Neuronal stem cell (in vitro differentiated cells): ENCODE results near the gene ZNF618.

Experiments used
- DNase-seq: peaks from one replicate; pipeline ENCODE4 v3.0.0-alpha.2; 2013; ENCODE audit warnings: low spot score
- H2AFZ ChIP-seq: one replicate; pipeline ENCODE4 v1.6.1; 2013; ENCODE audit warnings: mild to moderate bottlenecking, low read length, inconsistent platforms
- H2AK5ac ChIP-seq: 2 replicates; pipeline ENCODE4 v1.6.1; 2013; ENCODE audit warnings: low read depth, mild to moderate bottlenecking, inconsistent platforms, low read length, moderate library complexity, mixed read lengths
- H2BK120ac ChIP-seq: 2 replicates; pipeline ENCODE4 v1.6.1; 2013; ENCODE audit warnings: low read depth, mild to moderate bottlenecking, inconsistent platforms, low read length, moderate library complexity, mixed read lengths
- H2BK12ac ChIP-seq: one replicate; pipeline ENCODE4 v1.6.1; 2013; ENCODE audit warnings: low read length, inconsistent platforms
- H2BK15ac ChIP-seq: 2 replicates; pipeline ENCODE4 v1.6.1; 2013; ENCODE audit warnings: mild to moderate bottlenecking, low read length, inconsistent platforms, mixed read lengths
- H2BK5ac ChIP-seq: one replicate; pipeline ENCODE4 v1.6.1; 2013; ENCODE audit warnings: inconsistent platforms, mild to moderate bottlenecking, low read length, moderate library complexity
- H3K14ac ChIP-seq: one replicate; pipeline ENCODE4 v1.6.1; 2013; ENCODE audit warnings: low read length, inconsistent platforms
- H3K18ac ChIP-seq: 2 replicates; pipeline ENCODE4 v1.6.1; 2013; ENCODE audit warnings: low read length, inconsistent platforms
- H3K23ac ChIP-seq: 2 replicates; pipeline ENCODE4 v1.6.1; 2013; ENCODE audit warnings: low read depth, mild to moderate bottlenecking, mixed read lengths, low read length, inconsistent platforms; ENCODE audit not compliant: poor library complexity
- H3K27ac ChIP-seq: replicated peaks from 3 replicates; pipeline ENCODE4 v1.5.1; 2013; ENCODE audit warnings: low read length, inconsistent platforms
- H3K27me3 ChIP-seq, 3 experiments: 2 replicates each; pipeline ENCODE4 v1.6.1; 2013; ENCODE audit warnings: low read length in 3 of 3, mild to moderate bottlenecking in 2 of 3, inconsistent platforms in 1 of 3, low read depth in 1 of 3, mixed read lengths in 1 of 3, moderate library complexity in 1 of 3; ENCODE audit not compliant: control insufficient read depth in 3 of 3, insufficient read depth in 3 of 3
- H3K36me3 ChIP-seq, 2 donors: replicated peaks in 1 of 2; 2 replicates each; pipeline ENCODE4 v1.6.1; 2013; ENCODE audit warnings: low read length in 2 of 2; ENCODE audit not compliant: control insufficient read depth in 2 of 2, insufficient read depth in 2 of 2
- H3K4ac ChIP-seq: 2 replicates; pipeline ENCODE4 v1.6.1; 2013; ENCODE audit warnings: inconsistent platforms, mild to moderate bottlenecking, low read length, moderate library complexity
- H3K4me1 ChIP-seq, 2 donors: 1 replicate in 1 of 2; 2 replicates in 1 of 2; pipeline ENCODE4 v1.6.1; 2013; ENCODE audit warnings: low read length in 2 of 2, low read depth in 1 of 2; ENCODE audit not compliant: control insufficient read depth in 2 of 2, insufficient read depth in 1 of 2
- H3K4me2 ChIP-seq: one replicate; pipeline ENCODE4 v1.6.1; 2013; ENCODE audit warnings: mild to moderate bottlenecking, low read length, inconsistent platforms; ENCODE audit not compliant: insufficient read depth, poor library complexity, severe bottlenecking
- H3K4me3 ChIP-seq, 2 donors: 2 replicates each; pipeline ENCODE4 v1.5.1; 2013; ENCODE audit warnings: low read length in 2 of 2, mild to moderate bottlenecking in 2 of 2, inconsistent platforms in 1 of 2, moderate library complexity in 1 of 2
- H3K79me1 ChIP-seq: one replicate; pipeline ENCODE4 v1.6.1; 2013; ENCODE audit warnings: low read depth, mild to moderate bottlenecking, inconsistent platforms, low read length, moderate library complexity
- H3K9ac ChIP-seq: one replicate; pipeline ENCODE4 v1.6.1; 2013; ENCODE audit warnings: mild to moderate bottlenecking, low read depth, low read length, inconsistent platforms; ENCODE audit not compliant: poor library complexity
- H3K9me3 ChIP-seq, 2 donors: replicated peaks in 1 of 2; 2 replicates each; pipeline versions ENCODE3 to v1.6.1; 2013; ENCODE audit warnings: low read length in 2 of 2, mild to moderate bottlenecking in 2 of 2, inconsistent platforms in 1 of 2, low read depth in 1 of 2, mixed read lengths in 1 of 2, moderate library complexity in 1 of 2; ENCODE audit not compliant: control insufficient read depth in 2 of 2, insufficient read depth in 1 of 2
- H4K8ac ChIP-seq: one replicate; pipeline ENCODE4 v1.6.1; 2013; ENCODE audit warnings: low read depth, mild to moderate bottlenecking, inconsistent platforms, low read length, moderate library complexity
- H4K91ac ChIP-seq: one replicate; pipeline ENCODE4 v1.6.1; 2013; ENCODE audit warnings: low read length, low read depth, mild to moderate bottlenecking, inconsistent platforms; ENCODE audit not compliant: poor library complexity
- WGBS, 2 donors: extraction: QIAGEN DNeasy Blood & Tissue Kit; methylation state at CpG; one replicate each; pipeline ENCODE4 v1.1.7; 2013; ENCODE audit warnings: missing lambda C conversion rate in 2 of 2, mixed read lengths in 1 of 2; ENCODE audit not compliant: insufficient read length in 2 of 2, insufficient replicate concordance in 1 of 2; ENCODE audit errors: extremely low coverage in 2 of 2; 5-methylcytosine and 5-hydroxymethylcytosine counted together

The ZNF618 gene

GRCh38 chr9:113963017-113963620 is 87.0 kb downstream of the ZNF618 start:
- H3K23ac ChIP-seq, result no peak overlapping the region
- no peak overlapping the region for H3K4ac ChIP-seq
- H4K91ac ChIP-seq, result no peak overlapping the region
- DNase-seq, result peak; percentile 30
- H3K14ac ChIP-seq, result no peak overlapping the region
- H3K18ac ChIP-seq, result no peak overlapping the region
- H2BK15ac ChIP-seq, result no peak overlapping the region
- 100% methylated on average over 1 of the region's 5 CpGs; no CpG with 5 or more reads in 1 of the 2 donors for WGBS, 2 donors
- no peak overlapping the region for H2AK5ac ChIP-seq
- no peak overlapping the region for H2BK5ac ChIP-seq
- H2BK12ac ChIP-seq, result no peak overlapping the region
- H4K8ac ChIP-seq, result no peak overlapping the region
- H3K9ac ChIP-seq, result no peak overlapping the region
- H3K9me3 ChIP-seq, result no peaks in the 10 kb centered on the region
- peaks cover 4 to 6% of the 10 kb centered on the region in 2 donors for H3K4me1 ChIP-seq
- H3K79me1 ChIP-seq, result no peaks in the 10 kb centered on the region
- H3K4me3 ChIP-seq, result no peak overlapping the region
- H3K36me3 ChIP-seq, result peaks cover 7 to 21% of the 10 kb centered on the region in 2 donors
- H2BK120ac ChIP-seq, result no peak overlapping the region
- no peaks in the 10 kb centered on the region for H3K27me3 ChIP-seq
- no peak overlapping the region for H2AFZ ChIP-seq
- no peak overlapping the region for H3K4me2 ChIP-seq
- H3K27ac ChIP-seq, result no peak overlapping the region

DNA sequence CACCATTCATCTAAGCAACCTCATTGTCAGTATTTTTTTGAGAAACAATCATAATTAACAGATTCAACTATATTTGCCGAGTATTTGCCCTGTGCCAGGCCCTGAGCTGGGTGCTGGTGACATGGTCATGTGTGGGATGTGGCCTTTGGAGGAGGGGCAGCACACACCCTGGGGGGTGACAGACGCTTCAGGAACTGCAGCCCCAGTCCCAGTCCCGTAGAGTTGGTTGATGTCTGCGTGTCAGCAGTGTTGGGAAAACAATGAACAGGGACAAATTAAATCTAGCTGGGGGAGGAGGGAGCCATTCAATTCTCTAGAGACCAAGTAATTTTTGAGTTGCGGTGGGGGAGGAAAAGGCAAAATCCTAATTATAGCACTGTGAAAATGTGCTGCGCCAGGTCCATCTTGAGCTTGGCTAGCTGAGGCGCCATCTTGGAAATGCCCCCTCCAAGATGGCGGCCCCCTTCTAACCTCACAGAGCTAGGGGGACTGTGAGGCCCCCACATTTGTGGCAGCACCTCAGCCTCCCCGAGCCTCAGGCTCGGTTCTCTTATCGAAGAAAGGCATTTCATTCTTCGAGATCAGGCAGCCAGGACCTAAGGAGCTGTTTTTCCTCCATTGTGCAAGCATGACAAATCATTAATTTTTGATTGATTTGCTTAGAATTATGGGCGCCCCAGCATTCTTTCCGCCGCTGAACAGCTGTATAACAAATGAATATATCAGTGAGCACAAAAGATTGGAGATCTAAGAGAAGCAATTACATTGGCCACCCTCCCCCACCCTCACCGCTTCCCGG is 87.8 kb downstream of the ZNF618 start:
- no CpG with 5 or more reads among the region's 17 CpGs for WGBS, 2 donors
- Histone ChIP-seq H3K23ac (no peak overlapping the region), H3K4me2 (no peak overlapping the region), H2BK15ac (no peak overlapping the region), H4K91ac (no peak overlapping the region), H3K9ac (no peak overlapping the region), H2BK5ac (no peak overlapping the region), H3K27ac (no peak overlapping the region), H2BK120ac (no peak overlapping the region), H2AK5ac (peak overlapping the region; percentile 22), H3K4me3 (no peak overlapping the region), H3K14ac (no peak overlapping the region), H3K9me3 (peaks cover 3% of the 10 kb centered on the region in 2 donors), H3K4ac (no peak overlapping the region), H3K79me1 (peaks cover 2% of the 10 kb centered on the region), H3K27me3 (no peaks in the 10 kb centered on the region), H2AFZ (no peak overlapping the region), H3K36me3 (peaks cover 7 to 18% of the 10 kb centered on the region in 2 donors), H3K4me1 (peaks cover 4 to 6% of the 10 kb centered on the region in 2 donors), H2BK12ac (no peak overlapping the region), H4K8ac (no peak overlapping the region), H3K18ac (peak overlapping the region; percentile 35)
- DNase-seq, result no peak

- H3K79me1 ChIP-seq, result peaks cover 7% of the 10 kb centered on the region
- H4K91ac ChIP-seq, result no peak overlapping the region
- H3K36me3 ChIP-seq, result peaks cover 12 to 26% of the 10 kb centered on the region in 2 donors
- DNase-seq, result no peak
- WGBS, 2 donors, result no CpG with 5 or more reads among the region's 5 CpGs
- H3K14ac ChIP-seq, result no peak overlapping the region
- H3K4me3 ChIP-seq, result no peak overlapping the region
- no peak overlapping the region for H3K9ac ChIP-seq
- peaks cover 4 to 6% of the 10 kb centered on the region in 2 donors for H3K4me1 ChIP-seq
- H3K27me3 ChIP-seq, result no peaks in the 10 kb centered on the region
- no peak overlapping the region for H2BK5ac ChIP-seq
- no peak overlapping the region for H3K23ac ChIP-seq
- no peak overlapping the region for H3K27ac ChIP-seq
- H2BK120ac ChIP-seq, result no peak overlapping the region
- H3K4ac ChIP-seq, result no peak overlapping the region
- H2BK15ac ChIP-seq, result no peak overlapping the region
- no peak overlapping the region for H3K18ac ChIP-seq
- no peak overlapping the region for H4K8ac ChIP-seq
- H2AK5ac ChIP-seq, result no peak overlapping the region
- H3K4me2 ChIP-seq, result no peak overlapping the region
- H2BK12ac ChIP-seq, result no peak overlapping the region
- H2AFZ ChIP-seq, result no peak overlapping the region
- peaks cover 10% of the 10 kb centered on the region in 2 donors for H3K9me3 ChIP-seq
Observed at GRCh38 chr9:113964495-113965170, 88.5 kb downstream of the ZNF618 start.

GRCh38 chr9:113966394-113966793 is 90.3 kb downstream of the ZNF618 start:
- H3K4ac ChIP-seq, result no peak overlapping the region
- peaks cover 16 to 39% of the 10 kb centered on the region in 2 donors for H3K36me3 ChIP-seq
- no peak overlapping the region for H2AFZ ChIP-seq
- no peak overlapping the region for H2AK5ac ChIP-seq
- no peak overlapping the region for H3K14ac ChIP-seq
- no peak overlapping the region for H4K91ac ChIP-seq
- H3K27ac ChIP-seq, result no peak overlapping the region
- H3K4me2 ChIP-seq, result no peak overlapping the region
- H3K4me3 ChIP-seq, result no peak overlapping the region
- no peak overlapping the region for H2BK5ac ChIP-seq
- no peak overlapping the region for H2BK15ac ChIP-seq
- peaks cover 4 to 6% of the 10 kb centered on the region in 2 donors for H3K4me1 ChIP-seq
- no peak overlapping the region for H3K18ac ChIP-seq
- no peak overlapping the region for H2BK12ac ChIP-seq
- H3K79me1 ChIP-seq, result peaks cover 7% of the 10 kb centered on the region
- H3K27me3 ChIP-seq, result no peaks in the 10 kb centered on the region
- no CpG with 5 or more reads among the region's 5 CpGs for WGBS, 2 donors
- H4K8ac ChIP-seq, result no peak overlapping the region
- H3K9ac ChIP-seq, result no peak overlapping the region
- H3K23ac ChIP-seq, result no peak overlapping the region
- H3K9me3 ChIP-seq, result peaks cover 12 to 21% of the 10 kb centered on the region in 2 donors
- no peak for DNase-seq
- no peak overlapping the region for H2BK120ac ChIP-seq
